GM23248 (cell line): Measurements from ENCODE around the gene AAGAB.

ENCODE experiments used
- EZH2 ChIP-seq: fragments of 200-600 bp; sonication (generic); IDR thresholded peaks from 2 replicates; pipeline ENCODE4 v1.6.1; 2018; ENCODE audit warnings: antibody characterized with exemption, mild to moderate bottlenecking; ENCODE audit not compliant: insufficient read depth, poor library complexity, severe bottlenecking
- EZH2phosphoT487 ChIP-seq: fragments of 200-600 bp; sonication (generic); IDR thresholded peaks from 2 replicates; pipeline ENCODE4 v1.6.1; 2018; ENCODE audit warnings: antibody characterized with exemption, moderate library complexity, mild to moderate bottlenecking, low read depth; ENCODE audit not compliant: insufficient read depth

- TF ChIP-seq EZH2 (no peak), EZH2phosphoT487 (no peak)
Measured at GRCh38 chr15:67172172-67172571, 82.3 kb downstream of the AAGAB start.
